HG03066 (cell line): ENCODE results near the gene PDZRN3.
"Not testable (repeated sequence)": the region's sequence is repeated elsewhere in the genome, so short reads cannot be mapped to it uniquely, and the experiment has no call there.

ENCODE experiments used
- ATAC-seq: cut with Tn5 transposase; IDR thresholded peaks from one replicate; pipeline ENCODE4 v1.9.1; 2021; ENCODE audit warnings: low read depth; ENCODE audit not compliant: unreplicated experiment

PDZRN3 gene

DNA sequence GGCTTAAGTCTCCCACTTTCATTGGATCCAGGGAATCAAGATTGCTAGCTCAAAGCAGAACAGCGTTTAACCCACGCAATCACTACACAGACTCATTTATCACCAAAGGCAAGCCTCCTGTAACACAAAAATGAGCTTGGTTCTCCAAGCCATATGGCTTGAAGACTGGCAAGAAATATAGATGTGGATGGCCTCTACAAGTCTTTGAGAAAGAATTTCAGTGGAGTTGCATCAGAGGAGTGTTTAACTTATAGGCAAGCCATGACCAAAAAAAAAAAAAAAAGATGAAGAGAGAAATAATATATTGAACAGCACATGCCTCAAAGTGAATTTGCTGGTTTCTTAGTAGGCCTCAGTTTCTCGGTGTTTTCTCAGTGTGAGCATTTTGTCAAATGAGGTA lies 27.3 kb downstream of the PDZRN3 start:
- ATAC-seq: no peak

GRCh38 chr3:73592154-73593144 lies 32.3 kb downstream of the PDZRN3 start:
- ATAC-seq: no peak

GRCh38 chr3:73591286-73591800 lies 33.4 kb downstream of the PDZRN3 start:
- no peak for ATAC-seq

DNA sequence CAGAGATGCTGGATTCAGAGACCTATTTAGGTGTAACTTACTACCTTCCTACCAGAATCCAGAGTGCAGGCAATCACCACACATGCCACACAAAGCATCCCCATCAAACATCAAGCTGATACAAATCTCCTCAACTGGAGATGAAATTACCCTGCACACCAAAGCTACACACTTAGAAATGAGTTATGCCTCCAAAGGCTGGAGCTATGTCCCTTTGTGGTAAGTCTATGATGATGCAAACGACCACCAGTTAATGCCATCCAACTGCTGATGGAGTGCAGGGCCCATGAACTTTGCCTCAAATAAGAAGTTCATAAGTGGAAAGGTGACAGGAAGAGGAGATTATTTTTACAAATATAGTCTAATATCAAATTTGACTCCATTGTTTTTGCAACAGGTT lies 38.1 kb downstream of the PDZRN3 start:
- ATAC-seq: no peak

DNA sequence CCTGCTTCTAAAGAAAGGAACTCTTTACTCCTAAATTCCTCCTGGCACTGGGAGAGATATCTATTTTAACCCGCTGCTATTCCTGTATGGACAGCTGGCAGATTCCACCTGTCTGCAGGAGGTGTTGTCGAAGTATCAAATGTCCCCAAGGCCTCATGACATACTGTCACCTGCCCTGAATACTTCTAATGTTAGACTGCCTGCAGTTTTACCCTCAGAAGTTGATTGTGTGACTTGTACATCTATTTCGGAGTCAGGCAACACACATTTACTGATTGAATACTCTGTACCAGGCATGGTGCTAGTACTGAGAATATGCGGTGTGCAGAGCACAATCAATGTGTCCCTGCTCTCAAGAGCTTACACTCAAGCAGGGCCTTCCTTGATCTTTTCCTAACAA lies 38.6 kb downstream of the PDZRN3 start:
- ATAC-seq: no peak

GRCh38 chr3:73584873-73585272 lies 39.9 kb downstream of the PDZRN3 start:
- ATAC-seq: no peak

DNA sequence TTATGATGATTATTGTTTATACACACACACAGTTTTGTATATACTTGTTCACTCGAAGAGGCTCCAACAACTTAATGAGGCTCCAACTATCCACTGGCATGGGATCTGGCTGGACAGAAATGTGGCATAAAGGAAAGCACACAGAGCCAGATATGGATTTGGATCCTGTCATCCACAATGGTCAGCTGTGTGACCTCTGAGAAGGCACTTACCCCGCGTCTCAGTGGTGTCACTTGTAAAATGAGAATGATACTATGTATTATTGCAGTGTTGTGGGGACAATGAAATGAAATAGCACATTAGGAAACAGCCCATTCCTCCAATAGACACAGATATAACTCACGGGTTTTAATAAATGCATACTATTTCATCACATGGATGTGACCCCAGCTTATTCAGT lies 42.2 kb downstream of the PDZRN3 start:
- no peak for ATAC-seq

GRCh38 chr3:73581134-73581846 lies 43.5 kb downstream of the PDZRN3 start:
- no peak for ATAC-seq

GRCh38 chr3:73580343-73580742 lies 44.4 kb downstream of the PDZRN3 start:
- no peak for ATAC-seq

- no peak for ATAC-seq
These were observed 47.0 kb downstream of the PDZRN3 start for GRCh38 chr3:73577704-73578103.

DNA sequence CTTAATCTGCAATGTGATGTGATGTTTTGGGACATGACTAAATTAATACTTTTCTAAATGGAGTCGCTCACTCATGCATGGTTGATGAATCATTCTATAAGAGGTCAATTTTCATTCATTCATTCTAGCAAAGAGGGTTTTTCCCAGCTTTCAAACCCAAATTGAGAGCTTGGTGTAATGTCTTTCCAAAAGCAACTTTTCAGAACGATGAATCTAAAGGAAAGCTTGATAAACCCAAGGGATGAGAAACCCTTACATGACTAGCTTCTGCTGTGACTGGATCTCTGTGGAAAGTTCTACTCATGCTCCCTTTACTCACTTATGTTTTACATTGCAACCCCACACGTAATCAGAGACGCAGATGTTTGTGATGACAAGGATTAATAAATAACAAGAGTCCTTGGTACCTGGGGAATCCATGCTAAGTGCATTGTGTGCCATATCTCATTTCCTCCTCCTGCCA lies 47.7 kb downstream of the PDZRN3 start:
- ATAC-seq: no peak

DNA sequence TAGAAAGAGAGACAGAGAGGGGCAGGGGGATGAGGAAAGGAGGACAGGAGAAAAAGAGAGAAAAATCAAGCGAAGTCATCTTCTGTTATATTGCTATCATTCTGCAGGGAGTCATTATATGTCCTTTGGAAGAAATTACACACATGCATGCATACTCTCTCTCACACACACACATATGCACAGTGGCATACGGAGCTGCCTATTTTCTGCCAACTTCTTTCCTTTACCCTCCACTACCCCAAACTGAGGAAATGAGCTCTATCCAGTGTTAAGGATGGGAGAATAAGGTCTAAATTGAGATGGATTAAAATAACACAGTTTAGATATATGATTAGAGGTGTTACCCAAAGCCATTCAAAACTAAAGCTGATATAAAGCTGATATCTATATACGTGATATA lies 48.8 kb downstream of the PDZRN3 start:
- ATAC-seq: no peak

DNA sequence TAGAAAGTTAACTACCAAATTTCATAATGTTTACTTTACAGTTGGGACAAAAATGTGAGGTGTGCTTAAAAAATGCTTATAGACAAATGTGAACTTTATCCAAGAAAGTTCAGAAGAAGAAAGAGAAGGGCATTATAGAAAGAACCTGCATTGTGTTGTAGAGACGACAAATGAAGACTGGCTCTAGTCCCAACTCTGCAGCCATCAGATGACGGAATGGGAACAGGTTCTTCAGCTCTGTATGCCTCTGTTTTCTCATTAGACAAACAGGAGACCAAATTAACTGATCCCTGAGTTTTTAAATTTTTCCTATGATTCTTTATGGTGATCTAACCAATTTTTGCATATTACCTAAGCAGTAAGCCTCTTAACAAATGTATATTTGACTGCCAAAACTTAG lies 49.2 kb downstream of the PDZRN3 start:
- no peak for ATAC-seq

GRCh38 chr3:73573204-73573603 lies 51.5 kb downstream of the PDZRN3 start:
- no peak for ATAC-seq

DNA sequence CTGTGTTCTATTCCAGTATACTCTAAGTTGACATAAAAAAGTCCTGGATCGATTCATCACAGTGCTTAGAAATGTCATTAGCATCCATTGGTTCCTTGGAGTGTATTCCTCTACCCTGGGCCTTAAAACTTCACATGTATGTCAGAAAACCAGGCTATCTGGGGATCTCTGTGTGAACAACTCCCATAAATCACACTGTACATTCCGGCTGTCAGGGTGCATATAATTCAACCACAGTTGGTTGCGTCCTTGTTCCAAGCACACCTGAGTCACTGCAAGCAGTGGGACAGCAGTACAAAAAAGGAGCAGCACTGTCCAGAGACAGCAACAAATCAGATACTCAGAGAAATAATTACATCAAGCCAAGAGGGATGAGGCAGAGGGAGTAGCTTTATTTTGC lies 52.4 kb downstream of the PDZRN3 start:
- no peak for ATAC-seq

DNA sequence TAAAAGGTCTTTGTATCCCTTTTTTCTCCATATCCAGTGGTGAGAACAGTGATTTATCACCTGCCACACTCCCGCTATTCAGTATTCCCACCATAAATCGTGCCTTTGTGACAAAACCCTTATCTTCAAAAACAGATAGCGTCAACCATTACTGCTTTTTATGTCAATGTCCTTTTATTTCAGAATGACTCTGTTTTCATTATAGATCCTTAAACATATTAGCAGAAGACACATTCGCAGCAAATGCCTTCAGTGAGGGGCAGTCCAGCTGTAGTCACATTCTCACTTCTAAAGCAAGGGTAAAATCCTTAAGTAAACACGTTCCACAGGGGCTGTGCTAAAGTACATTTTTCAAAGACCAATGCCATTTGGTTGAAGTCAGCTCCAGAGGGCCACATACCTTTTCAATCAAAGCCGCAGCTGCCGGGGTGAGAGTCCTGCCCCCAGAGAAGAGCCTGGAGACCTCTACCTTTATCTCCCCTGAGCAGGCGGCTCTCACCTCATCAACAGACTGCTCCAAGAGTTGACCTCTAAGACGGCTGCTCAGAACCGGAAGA lies 53.4 kb downstream of the PDZRN3 start:
- no peak for ATAC-seq

DNA sequence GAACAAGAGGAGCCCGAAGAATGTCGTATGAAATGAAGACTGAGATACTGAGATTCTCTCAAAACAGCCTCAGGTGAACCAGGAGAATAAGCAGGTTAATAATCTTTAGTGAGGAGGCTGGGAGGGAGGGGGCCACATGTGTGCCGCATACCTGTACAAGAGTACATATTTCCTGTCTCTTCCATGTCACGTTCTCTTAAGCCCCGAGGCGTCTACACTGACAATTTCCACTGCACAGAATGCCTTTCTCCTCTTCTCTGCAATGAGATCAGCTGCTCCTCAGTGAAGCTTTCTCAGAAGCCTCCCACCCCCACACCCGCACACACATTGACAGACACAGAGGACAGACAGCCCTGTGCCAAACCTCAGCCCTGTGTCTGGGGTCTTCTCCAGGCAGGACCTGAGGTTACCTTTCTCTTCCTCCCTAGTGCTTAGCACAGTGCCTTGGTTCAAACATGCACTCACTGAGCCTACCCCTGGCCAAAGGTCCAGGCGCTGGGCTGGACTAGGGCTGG lies 55.4 kb downstream of the PDZRN3 start:
- no peak for ATAC-seq

DNA sequence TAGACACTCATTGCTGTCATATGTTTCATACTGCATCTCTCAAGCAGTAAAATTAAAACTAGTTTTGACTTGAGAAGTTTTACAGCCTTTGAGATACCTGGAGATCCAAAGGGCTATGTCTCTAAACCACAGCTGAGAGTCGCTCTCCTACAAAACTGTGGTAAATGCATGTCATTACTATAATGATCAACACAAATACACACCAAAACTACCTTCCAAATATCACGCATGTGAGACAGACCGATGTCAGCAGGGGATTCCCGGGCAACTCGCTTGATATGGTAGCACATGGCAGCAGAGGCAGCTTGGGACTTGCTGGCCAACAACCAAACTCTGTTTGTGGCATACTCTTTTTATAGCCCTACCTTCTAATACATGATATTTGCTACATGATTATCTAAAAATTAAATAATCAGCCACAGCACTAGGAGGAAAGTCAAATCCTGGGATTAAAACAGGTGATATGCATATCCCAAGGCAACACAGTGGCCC lies 56.3 kb downstream of the PDZRN3 start:
- ATAC-seq: no peak

- not testable (repeated sequence) for ATAC-seq
These were observed 59.4 kb downstream of the PDZRN3 start for GRCh38 chr3:73565374-73565773.

GRCh38 chr3:73563896-73564582 lies 60.7 kb downstream of the PDZRN3 start:
- ATAC-seq: no peak
